ENCODE data around the gene SNAI1. TPM values are rescaled to one million over a fixed set of nuclear protein-coding genes. Genes with fewer than 3 reads are reported as not detected.
"Not testable (repeated sequence)": the region's sequence is repeated elsewhere in the genome, so short reads cannot be mapped to it uniquely, and the experiment has no call there.

SNAI1 gene
- total RNA-seq, 2 experiments from 2014 or later = 1.7 to 2.5 TPM

DNA sequence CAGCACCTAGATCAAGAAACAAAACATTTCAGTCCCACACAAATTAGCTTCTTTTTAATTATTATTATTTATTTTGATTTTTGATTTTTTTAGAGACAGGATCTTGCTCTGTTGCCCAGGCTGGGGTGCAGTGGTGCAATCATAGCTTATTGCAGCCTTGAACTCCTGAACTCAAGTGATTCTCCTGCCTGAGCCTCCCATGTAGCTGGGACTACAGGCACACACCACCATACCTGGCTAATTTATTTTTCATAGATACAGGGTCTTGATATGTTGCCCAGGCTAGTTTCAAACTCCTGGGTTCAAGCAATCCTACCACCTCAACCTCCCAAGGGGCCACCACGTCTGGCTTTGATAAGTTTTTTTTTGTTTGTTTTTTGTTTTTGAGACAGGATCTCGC, 24.6 kb downstream of the SNAI1 start:
- no peaks in the 10 kb centered on the region for H3K36me3 ChIP-seq (ENCODE audit: insufficient read depth, low read length)
- no peaks in the 10 kb centered on the region for H3K36me3 Mint-ChIP-seq (ENCODE audit: low read depth)
- peaks cover 4 to 7% of the 10 kb centered on the region in 2 experiments for H3K27me3 ChIP-seq (ENCODE audit: control insufficient read depth in 1 of 2, insufficient read depth in 2 of 2, low read length in 2 of 2)
- no peak for ATAC-seq (ENCODE audit: poor library complexity)
- no peaks in the 10 kb centered on the region for H3K9me3 Mint-ChIP-seq
- TF ChIP-seq CTCF (IDR thresholded peaks at IDR 0.05) = no peak
- H3K27me3 Mint-ChIP-seq = peaks cover 20% of the 10 kb centered on the region
- H3K9me3 ChIP-seq (ENCODE audit: control insufficient read depth in 1 of 2, insufficient read depth in 1 of 2, low read length in 2 of 2) = no peaks in the 10 kb centered on the region
- no peak overlapping the region for H3K27ac Mint-ChIP-seq
- no peak overlapping the region for H3K4me3 ChIP-seq (ENCODE audit: low read length)
- no peak overlapping the region for H3K27ac ChIP-seq (ENCODE audit: low read depth in 1 of 2, low read length in 2 of 2)
- H3K4me1 Mint-ChIP-seq (ENCODE audit: low read depth) = peaks cover 10% of the 10 kb centered on the region
- POLR2A ChIA-PET = no interaction called here
- CTCF ChIA-PET = no interaction called here
- H3K4me1 ChIP-seq (ENCODE audit: insufficient read depth, low read length) = no peaks in the 10 kb centered on the region
- H3K4me3 Mint-ChIP-seq = no peak overlapping the region
- DNase-seq = no peak
- intact Hi-C loops (cut with DNase I, micrococcal nuclease) = no loop called here

- no peaks in the 10 kb centered on the region for H3K9me3 Mint-ChIP-seq
- H3K4me3 ChIP-seq (ENCODE audit: low read length) = no peak overlapping the region
- peaks cover 3% of the 10 kb centered on the region for H3K4me1 ChIP-seq (ENCODE audit: insufficient read depth, low read length)
- intact Hi-C loops (cut with DNase I, micrococcal nuclease) = no loop called here
- ATAC-seq (ENCODE audit: poor library complexity) (no peak), DNase-seq (no peak)
- H3K27me3 Mint-ChIP-seq = peaks cover 21% of the 10 kb centered on the region
- POLR2A ChIA-PET = no interaction called here
- H3K4me3 Mint-ChIP-seq = no peak overlapping the region
- no peaks in the 10 kb centered on the region for H3K36me3 Mint-ChIP-seq (ENCODE audit: low read depth)
- no peaks in the 10 kb centered on the region for H3K36me3 ChIP-seq (ENCODE audit: insufficient read depth, low read length)
- CTCF ChIA-PET = no interaction called here
- TF ChIP-seq CTCF (IDR thresholded peaks at IDR 0.05) = no peak
- H3K27me3 ChIP-seq (ENCODE audit: control insufficient read depth in 1 of 2, insufficient read depth in 2 of 2, low read length in 2 of 2) = peaks cover 4 to 7% of the 10 kb centered on the region in 2 experiments
- no peak overlapping the region for H3K27ac Mint-ChIP-seq
- peaks cover 12% of the 10 kb centered on the region for H3K4me1 Mint-ChIP-seq (ENCODE audit: low read depth)
- H3K27ac ChIP-seq (ENCODE audit: low read depth in 1 of 2, low read length in 2 of 2) = no peak overlapping the region
- no peaks in the 10 kb centered on the region for H3K9me3 ChIP-seq (ENCODE audit: control insufficient read depth in 1 of 2, insufficient read depth in 1 of 2, low read length in 2 of 2)
These were observed 25.2 kb downstream of the SNAI1 start for GRCh38 chr20:50008007-50008406.

DNA sequence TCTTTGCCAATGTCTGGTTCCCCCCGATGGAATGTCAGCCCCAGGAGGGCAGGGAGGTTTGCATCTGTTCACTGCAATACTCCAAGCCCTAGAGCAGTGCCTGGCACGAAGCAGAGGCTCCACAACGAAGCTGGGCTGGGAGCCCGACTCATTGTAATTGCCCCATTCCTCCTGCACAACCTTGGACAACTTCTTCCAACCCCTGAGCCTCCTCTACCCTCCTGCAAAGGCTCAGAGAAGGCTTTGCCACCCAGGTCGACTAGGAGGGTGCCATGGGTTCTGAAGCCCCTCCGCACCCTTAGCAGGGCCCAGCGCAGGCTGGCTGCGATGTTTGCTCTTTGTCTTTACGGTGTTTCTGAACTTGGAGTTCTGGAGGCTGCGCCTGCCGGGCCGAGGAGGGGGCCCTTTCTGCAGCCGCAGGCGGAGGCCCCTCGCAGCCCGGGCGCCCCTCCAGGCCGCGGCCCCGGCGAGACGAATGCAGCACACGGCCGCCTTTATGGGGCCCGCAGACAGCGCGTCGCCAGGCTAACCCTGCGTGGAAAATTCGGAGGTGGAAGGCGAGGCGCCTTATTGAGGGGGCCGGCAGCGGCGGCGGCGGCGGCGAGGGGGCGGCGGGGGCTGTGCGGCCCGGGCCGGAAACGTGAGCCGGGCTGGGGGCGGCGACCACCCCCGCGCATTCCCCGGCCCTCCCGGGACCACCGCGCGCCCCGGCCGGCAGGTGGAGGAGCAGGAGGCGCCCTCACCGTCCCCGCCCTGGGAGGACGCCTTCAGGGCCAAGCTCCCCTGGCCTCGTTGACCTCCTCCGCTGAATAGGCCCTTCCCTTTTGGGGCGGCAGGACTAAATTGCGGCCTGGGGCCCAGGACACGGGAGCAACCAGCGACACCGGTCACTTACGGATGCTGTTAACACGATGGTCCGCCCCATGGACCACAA, 27.0 kb downstream of the SNAI1 start:
- CTCF ChIA-PET = no interaction called here
- Histone ChIP-seq H3K4me1 (ENCODE audit: insufficient read depth, low read length) (peaks cover 3% of the 10 kb centered on the region), H3K27ac (ENCODE audit: low read depth in 1 of 2, low read length in 2 of 2) (no peak overlapping the region), H3K36me3 (ENCODE audit: insufficient read depth, low read length) (no peaks in the 10 kb centered on the region), H3K9me3 (ENCODE audit: control insufficient read depth in 1 of 2, insufficient read depth in 1 of 2, low read length in 2 of 2) (no peaks in the 10 kb centered on the region), H3K27me3 (ENCODE audit: control insufficient read depth in 1 of 2, insufficient read depth in 2 of 2, low read length in 2 of 2) (peaks cover 4 to 7% of the 10 kb centered on the region in 2 experiments), H3K4me3 (ENCODE audit: low read length) (no peak overlapping the region)
- H3K4me3 Mint-ChIP-seq = no peak overlapping the region
- no peaks in the 10 kb centered on the region for H3K9me3 Mint-ChIP-seq
- ATAC-seq (ENCODE audit: poor library complexity) (no peak), DNase-seq (no peak)
- POLR2A ChIA-PET = no interaction called here
- intact Hi-C loops (cut with DNase I, micrococcal nuclease) = no loop called here
- peaks cover 12% of the 10 kb centered on the region for H3K4me1 Mint-ChIP-seq (ENCODE audit: low read depth)
- TF ChIP-seq CTCF (IDR thresholded peaks at IDR 0.05) = no peak
- peaks cover 21% of the 10 kb centered on the region for H3K27me3 Mint-ChIP-seq
- H3K36me3 Mint-ChIP-seq (ENCODE audit: low read depth) = no peaks in the 10 kb centered on the region
- H3K27ac Mint-ChIP-seq = no peak overlapping the region

DNA sequence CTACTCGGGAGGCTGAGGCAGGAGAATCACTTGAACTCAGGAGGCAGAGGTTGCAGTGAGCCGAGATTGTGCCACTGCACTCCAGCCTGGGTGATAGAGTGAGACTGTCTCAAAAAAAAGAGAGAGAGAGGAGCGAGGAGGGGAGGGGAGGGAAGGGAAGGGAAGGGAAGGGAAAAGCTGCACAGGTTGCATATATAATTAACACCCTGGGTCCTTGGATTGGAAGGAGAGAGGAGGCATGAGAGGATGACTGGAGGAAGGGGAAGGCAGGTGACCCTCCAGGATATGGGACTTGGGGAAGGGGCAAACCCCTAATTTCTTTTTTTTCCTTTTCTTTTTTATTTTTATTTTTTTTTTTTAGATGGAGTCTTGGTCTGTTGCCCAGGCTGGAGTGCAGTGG, 28.8 kb downstream of the SNAI1 start:
- H3K27ac ChIP-seq (ENCODE audit: low read depth in 1 of 2, low read length in 2 of 2); intact Hi-C loops (cut with DNase I, micrococcal nuclease); H3K4me3 ChIP-seq (ENCODE audit: low read length); H3K27ac Mint-ChIP-seq; H3K9me3 Mint-ChIP-seq; H3K27me3 ChIP-seq (ENCODE audit: control insufficient read depth in 1 of 2, insufficient read depth in 2 of 2, low read length in 2 of 2); H3K9me3 ChIP-seq (ENCODE audit: control insufficient read depth in 1 of 2, insufficient read depth in 1 of 2, low read length in 2 of 2); POLR2A ChIA-PET; CTCF ChIA-PET; H3K4me3 Mint-ChIP-seq; DNase-seq; H3K4me1 ChIP-seq (ENCODE audit: insufficient read depth, low read length); H3K36me3 ChIP-seq (ENCODE audit: insufficient read depth, low read length); ATAC-seq (ENCODE audit: poor library complexity); H3K4me1 Mint-ChIP-seq (ENCODE audit: low read depth); H3K36me3 Mint-ChIP-seq (ENCODE audit: low read depth): not testable (repeated sequence)
- H3K27me3 Mint-ChIP-seq = peaks cover 13% of the 10 kb centered on the region
